GM23338 (cell line): Measurements from ENCODE around the gene MUC5B. TPM values are rescaled to one million over a fixed set of nuclear protein-coding genes. Genes with fewer than 3 reads are reported as not detected.
A peak's percentile ranks its signal among the peaks of the same experiment; 100 is the strongest.

Source experiments
- ATAC-seq: fragments of 200-7000 bp; cut with Tn5 transposase; 3 replicates; pipeline ENCODE4 v1.9.1; 2020
- DNase-seq: peaks from one replicate; pipeline ENCODE4 v3.0.0-alpha.2; 2015; ENCODE audit warnings: low spot score
- H2AFZ ChIP-seq: fragments of 200-600 bp; sonication (generic); 2 replicates; pipeline ENCODE4 v1.8.0; 2016; ENCODE audit warnings: antibody characterized with exemption, mild to moderate bottlenecking, moderate library complexity
- H3F3A ChIP-seq: fragments of 200-600 bp; sonication (generic); replicated peaks from 2 replicates; pipeline ENCODE4 v1.8.0; 2017; ENCODE audit warnings: antibody characterized with exemption, mixed run types, low read depth
- H3K27ac ChIP-seq: fragments of 200-600 bp; sonication (generic); 2 replicates; pipeline ENCODE4 v1.6.1; 2016; ENCODE audit warnings: low read depth
- H3K27me3 ChIP-seq: fragments of 200-600 bp; sonication (generic); 2 replicates; pipeline ENCODE4 v1.8.0; 2016; ENCODE audit warnings: mild to moderate bottlenecking, mixed run types, moderate library complexity; ENCODE audit not compliant: insufficient read depth
- H3K36me3 ChIP-seq: fragments of 200-600 bp; sonication (generic); 2 replicates; pipeline ENCODE4 v1.8.0; 2016; ENCODE audit warnings: mild to moderate bottlenecking; ENCODE audit not compliant: insufficient read depth
- H3K4me1 ChIP-seq: fragments of 200-600 bp; sonication (generic); 2 replicates; pipeline ENCODE4 v1.8.0; 2016; ENCODE audit warnings: mild to moderate bottlenecking, moderate library complexity; ENCODE audit not compliant: insufficient read depth
- H3K4me2 ChIP-seq: fragments of 200-600 bp; sonication (generic); 2 replicates; pipeline ENCODE4 v1.7.1; 2017; ENCODE audit warnings: mixed run types
- H3K4me3 ChIP-seq: fragments of 200-600 bp; sonication (generic); 2 replicates; pipeline ENCODE4 v1.6.1; 2016; ENCODE audit warnings: mixed run types
- H3K79me2 ChIP-seq: fragments of 200-600 bp; sonication (generic); replicated peaks from 2 replicates; pipeline ENCODE4 v1.8.0; 2017; ENCODE audit warnings: mild to moderate bottlenecking; ENCODE audit not compliant: insufficient read depth
- H3K9me2 ChIP-seq: fragments of 200-600 bp; sonication (generic); 2 replicates; pipeline ENCODE4 v1.8.0; 2017; ENCODE audit not compliant: insufficient read depth
- H4K20me1 ChIP-seq: fragments of 200-600 bp; sonication (generic); replicated peaks from 2 replicates; pipeline ENCODE4 v1.8.0; 2017; ENCODE audit warnings: mild to moderate bottlenecking; ENCODE audit not compliant: insufficient read depth
- H3K27ac Mint-ChIP-seq: 2 replicates; pipeline ENCODE4 v1.8.0; 2020; ENCODE audit warnings: inconsistent platforms, mild to moderate bottlenecking, moderate library complexity, mixed read lengths
- H3K27me3 Mint-ChIP-seq: 3 replicates; pipeline ENCODE4 v1.8.0; 2022; ENCODE audit warnings: low read depth, mild to moderate bottlenecking, moderate library complexity, mixed read lengths, inconsistent platforms; ENCODE audit not compliant: insufficient read depth, poor library complexity
- H3K36me3 Mint-ChIP-seq: 3 replicates; pipeline ENCODE4 v1.8.0; 2021; ENCODE audit warnings: low read depth, mild to moderate bottlenecking, inconsistent platforms, moderate library complexity, mixed read lengths
- H3K4me1 Mint-ChIP-seq: 3 replicates; pipeline ENCODE4 v1.8.0; 2020; ENCODE audit warnings: mild to moderate bottlenecking, inconsistent platforms, mixed read lengths
- H3K4me3 Mint-ChIP-seq: 3 replicates; pipeline ENCODE4 v1.8.0; 2021; ENCODE audit warnings: moderate library complexity, mild to moderate bottlenecking, inconsistent platforms, mixed read lengths
- H3K9me3 Mint-ChIP-seq: 3 replicates; pipeline ENCODE4 v1.8.0; 2020; ENCODE audit warnings: moderate library complexity, mild to moderate bottlenecking, inconsistent platforms, mixed read lengths
- CREB1 ChIP-seq: fragments of 250-450 bp; sonication (Bioruptor Pico); IDR thresholded peaks from 2 replicates; pipeline ENCODE4 v1.5.0; 2020; ENCODE audit warnings: low read depth, mild to moderate bottlenecking, moderate library complexity
- EZH2 ChIP-seq: fragments of 200-600 bp; sonication (generic); IDR thresholded peaks from one replicate; pipeline ENCODE4 v1.8.0; 2017; ENCODE audit warnings: antibody characterized with exemption, mild to moderate bottlenecking, low read depth; ENCODE audit not compliant: unreplicated experiment
- EZH2phosphoT487 ChIP-seq: fragments of 200-600 bp; sonication (generic); IDR thresholded peaks from one replicate; pipeline ENCODE4 v1.8.1; 2018; ENCODE audit warnings: antibody characterized with exemption; ENCODE audit not compliant: unreplicated experiment
- JUNB ChIP-seq: IDR thresholded peaks from one replicate; pipeline ENCODE4 v1.6.1; 2016; ENCODE audit warnings: antibody characterized with exemption; ENCODE audit not compliant: unreplicated experiment
- NANOG ChIP-seq: IDR thresholded peaks from 2 replicates; pipeline ENCODE4 v1.6.1; 2016; ENCODE audit warnings: antibody characterized with exemption, borderline replicate concordance
- POLR2AphosphoS5 ChIP-seq: IDR thresholded peaks from 2 replicates; pipeline ENCODE4 v1.6.1; 2016; ENCODE audit warnings: antibody characterized with exemption, low read depth
- STAT1 ChIP-seq: IDR thresholded peaks from one replicate; pipeline ENCODE4 v1.6.1; 2016; ENCODE audit warnings: antibody characterized with exemption; ENCODE audit not compliant: unreplicated experiment
- ZNF114 ChIP-seq: fragments of 250-450 bp; sonication (Bioruptor Pico); IDR thresholded peaks from 2 replicates; pipeline ENCODE4 v1.5.0; 2020; ENCODE audit warnings: mild to moderate bottlenecking, moderate library complexity
- ZNF331 ChIP-seq: fragments of 250-450 bp; sonication (Bioruptor Pico); IDR thresholded peaks from 2 replicates; pipeline ENCODE4 v1.5.0; 2020; ENCODE audit warnings: low read depth, mild to moderate bottlenecking, moderate library complexity
- polyA plus RNA-seq: library from polyadenylated mRNA; unstranded; fragments of >200 nt; fragmentation: Nextera tagmentation; extraction: Ambion mirVana; gene quantifications from 2 replicates; pipeline ENCODE4 v1.2.1, GENCODE V29; 2016
- total RNA-seq: library from RNA; depleted of rRNA; stranded (reverse); fragments of >200 nt; shearing (Covaris generic); gene quantifications from 2 replicates; pipeline ENCODE4 v1.2.3, GENCODE V29; 2014
- TF ChIP-seq, protein P1 (sequence below): fragments of 250-450 bp; sonication (Bioruptor Pico); IDR thresholded peaks from 2 replicates; pipeline ENCODE4 v1.5.0; 2020; ENCODE audit warnings: mild to moderate bottlenecking, moderate library complexity
- TF ChIP-seq, protein P2 (sequence below): IDR thresholded peaks from one replicate; pipeline ENCODE4 v1.6.1; 2018; ENCODE audit warnings: antibody characterized with exemption; ENCODE audit not compliant: unreplicated experiment
- TF ChIP-seq, protein P3 (sequence below): IDR thresholded peaks from 2 replicates; pipeline ENCODE4 v1.6.1; 2016; ENCODE audit warnings: antibody characterized with exemption
- TF ChIP-seq, protein P4 (sequence below), 2 experiments: fragments of 200-600 bp in 1 of 2; sonication (generic) in 1 of 2; conservative IDR thresholded peaks; 2 replicates each; pipeline versions ENCODE4 v1.5.1 to v1.6.1; 2016 to 2017; ENCODE audit warnings: antibody characterized with exemption in 2 of 2, low read depth in 2 of 2, mild to moderate bottlenecking in 2 of 2, moderate library complexity in 1 of 2

Gene MUC5B
- total and polyA plus RNA-seq, 2 experiments from 2014 or later, result 0.18 to 0.90 TPM

DNA sequence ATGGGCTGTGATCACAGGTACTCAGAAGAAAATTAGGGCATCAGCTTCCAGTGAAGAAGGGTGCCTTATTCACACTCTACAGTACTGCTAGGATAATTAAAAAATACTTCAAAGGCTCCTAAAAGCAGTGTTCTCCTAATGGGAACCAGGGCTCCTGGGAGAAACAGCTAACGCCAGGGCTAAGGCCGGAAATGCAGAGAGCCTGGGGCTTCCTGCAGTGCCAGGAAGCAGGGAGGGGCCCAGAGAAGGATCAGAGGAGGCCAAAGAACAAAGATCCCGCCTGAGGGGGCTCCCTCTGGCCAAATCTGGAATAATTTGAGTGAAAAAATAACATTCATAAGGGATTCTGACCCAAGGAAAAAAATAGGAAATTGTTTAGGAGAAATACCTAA is 59.1 kb downstream of the MUC5B start:
- TF ChIP-seq JUNB (no peak), CREB1 (CRISPR knock-in tag) (no peak), ZNF114 (CRISPR knock-in tag) (no peak), STAT1 (no peak), POLR2AphosphoS5 (no peak), ZNF331 (no peak), EZH2phosphoT487 (no peak), EZH2 (no peak), NANOG (no peak)
- TF ChIP-seq, protein P1, sequence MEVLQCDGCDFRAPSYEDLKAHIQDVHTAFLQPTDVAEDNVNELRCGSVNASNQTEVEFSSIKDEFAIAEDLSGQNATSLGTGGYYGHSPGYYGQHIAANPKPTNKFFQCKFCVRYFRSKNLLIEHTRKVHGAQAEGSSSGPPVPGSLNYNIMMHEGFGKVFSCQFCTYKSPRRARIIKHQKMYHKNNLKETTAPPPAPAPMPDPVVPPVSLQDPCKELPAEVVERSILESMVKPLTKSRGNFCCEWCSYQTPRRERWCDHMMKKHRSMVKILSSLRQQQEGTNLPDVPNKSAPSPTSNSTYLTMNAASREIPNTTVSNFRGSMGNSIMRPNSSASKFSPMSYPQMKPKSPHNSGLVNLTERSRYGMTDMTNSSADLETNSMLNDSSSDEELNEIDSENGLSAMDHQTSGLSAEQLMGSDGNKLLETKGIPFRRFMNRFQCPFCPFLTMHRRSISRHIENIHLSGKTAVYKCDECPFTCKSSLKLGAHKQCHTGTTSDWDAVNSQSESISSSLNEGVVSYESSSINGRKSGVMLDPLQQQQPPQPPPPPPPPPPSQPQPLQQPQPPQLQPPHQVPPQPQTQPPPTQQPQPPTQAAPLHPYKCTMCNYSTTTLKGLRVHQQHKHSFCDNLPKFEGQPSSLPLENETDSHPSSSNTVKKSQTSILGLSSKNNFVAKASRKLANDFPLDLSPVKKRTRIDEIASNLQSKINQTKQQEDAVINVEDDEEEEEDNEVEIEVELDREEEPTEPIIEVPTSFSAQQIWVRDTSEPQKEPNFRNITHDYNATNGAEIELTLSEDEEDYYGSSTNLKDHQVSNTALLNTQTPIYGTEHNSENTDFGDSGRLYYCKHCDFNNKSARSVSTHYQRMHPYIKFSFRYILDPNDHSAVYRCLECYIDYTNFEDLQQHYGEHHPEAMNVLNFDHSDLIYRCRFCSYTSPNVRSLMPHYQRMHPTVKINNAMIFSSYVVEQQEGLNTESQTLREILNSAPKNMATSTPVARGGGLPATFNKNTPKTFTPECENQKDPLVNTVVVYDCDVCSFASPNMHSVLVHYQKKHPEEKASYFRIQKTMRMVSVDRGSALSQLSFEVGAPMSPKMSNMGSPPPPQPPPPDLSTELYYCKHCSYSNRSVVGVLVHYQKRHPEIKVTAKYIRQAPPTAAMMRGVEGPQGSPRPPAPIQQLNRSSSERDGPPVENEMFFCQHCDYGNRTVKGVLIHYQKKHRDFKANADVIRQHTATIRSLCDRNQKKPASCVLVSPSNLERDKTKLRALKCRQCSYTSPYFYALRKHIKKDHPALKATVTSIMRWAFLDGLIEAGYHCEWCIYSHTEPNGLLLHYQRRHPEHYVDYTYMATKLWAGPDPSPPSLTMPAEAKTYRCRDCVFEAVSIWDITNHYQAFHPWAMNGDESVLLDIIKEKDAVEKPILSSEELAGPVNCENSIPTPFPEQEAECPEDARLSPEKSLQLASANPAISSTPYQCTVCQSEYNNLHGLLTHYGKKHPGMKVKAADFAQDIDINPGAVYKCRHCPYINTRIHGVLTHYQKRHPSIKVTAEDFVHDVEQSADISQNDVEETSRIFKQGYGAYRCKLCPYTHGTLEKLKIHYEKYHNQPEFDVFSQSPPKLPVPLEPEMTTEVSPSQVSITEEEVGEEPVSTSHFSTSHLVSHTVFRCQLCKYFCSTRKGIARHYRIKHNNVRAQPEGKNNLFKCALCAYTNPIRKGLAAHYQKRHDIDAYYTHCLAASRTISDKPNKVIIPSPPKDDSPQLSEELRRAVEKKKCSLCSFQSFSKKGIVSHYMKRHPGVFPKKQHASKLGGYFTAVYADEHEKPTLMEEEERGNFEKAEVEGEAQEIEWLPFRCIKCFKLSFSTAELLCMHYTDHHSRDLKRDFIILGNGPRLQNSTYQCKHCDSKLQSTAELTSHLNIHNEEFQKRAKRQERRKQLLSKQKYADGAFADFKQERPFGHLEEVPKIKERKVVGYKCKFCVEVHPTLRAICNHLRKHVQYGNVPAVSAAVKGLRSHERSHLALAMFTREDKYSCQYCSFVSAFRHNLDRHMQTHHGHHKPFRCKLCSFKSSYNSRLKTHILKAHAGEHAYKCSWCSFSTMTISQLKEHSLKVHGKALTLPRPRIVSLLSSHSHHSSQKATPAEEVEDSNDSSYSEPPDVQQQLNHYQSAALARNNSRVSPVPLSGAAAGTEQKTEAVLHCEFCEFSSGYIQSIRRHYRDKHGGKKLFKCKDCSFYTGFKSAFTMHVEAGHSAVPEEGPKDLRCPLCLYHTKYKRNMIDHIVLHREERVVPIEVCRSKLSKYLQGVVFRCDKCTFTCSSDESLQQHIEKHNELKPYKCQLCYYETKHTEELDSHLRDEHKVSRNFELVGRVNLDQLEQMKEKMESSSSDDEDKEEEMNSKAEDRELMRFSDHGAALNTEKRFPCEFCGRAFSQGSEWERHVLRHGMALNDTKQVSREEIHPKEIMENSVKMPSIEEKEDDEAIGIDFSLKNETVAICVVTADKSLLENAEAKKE (CRISPR knock-in tag), result no peak
- TF ChIP-seq, protein P2, sequence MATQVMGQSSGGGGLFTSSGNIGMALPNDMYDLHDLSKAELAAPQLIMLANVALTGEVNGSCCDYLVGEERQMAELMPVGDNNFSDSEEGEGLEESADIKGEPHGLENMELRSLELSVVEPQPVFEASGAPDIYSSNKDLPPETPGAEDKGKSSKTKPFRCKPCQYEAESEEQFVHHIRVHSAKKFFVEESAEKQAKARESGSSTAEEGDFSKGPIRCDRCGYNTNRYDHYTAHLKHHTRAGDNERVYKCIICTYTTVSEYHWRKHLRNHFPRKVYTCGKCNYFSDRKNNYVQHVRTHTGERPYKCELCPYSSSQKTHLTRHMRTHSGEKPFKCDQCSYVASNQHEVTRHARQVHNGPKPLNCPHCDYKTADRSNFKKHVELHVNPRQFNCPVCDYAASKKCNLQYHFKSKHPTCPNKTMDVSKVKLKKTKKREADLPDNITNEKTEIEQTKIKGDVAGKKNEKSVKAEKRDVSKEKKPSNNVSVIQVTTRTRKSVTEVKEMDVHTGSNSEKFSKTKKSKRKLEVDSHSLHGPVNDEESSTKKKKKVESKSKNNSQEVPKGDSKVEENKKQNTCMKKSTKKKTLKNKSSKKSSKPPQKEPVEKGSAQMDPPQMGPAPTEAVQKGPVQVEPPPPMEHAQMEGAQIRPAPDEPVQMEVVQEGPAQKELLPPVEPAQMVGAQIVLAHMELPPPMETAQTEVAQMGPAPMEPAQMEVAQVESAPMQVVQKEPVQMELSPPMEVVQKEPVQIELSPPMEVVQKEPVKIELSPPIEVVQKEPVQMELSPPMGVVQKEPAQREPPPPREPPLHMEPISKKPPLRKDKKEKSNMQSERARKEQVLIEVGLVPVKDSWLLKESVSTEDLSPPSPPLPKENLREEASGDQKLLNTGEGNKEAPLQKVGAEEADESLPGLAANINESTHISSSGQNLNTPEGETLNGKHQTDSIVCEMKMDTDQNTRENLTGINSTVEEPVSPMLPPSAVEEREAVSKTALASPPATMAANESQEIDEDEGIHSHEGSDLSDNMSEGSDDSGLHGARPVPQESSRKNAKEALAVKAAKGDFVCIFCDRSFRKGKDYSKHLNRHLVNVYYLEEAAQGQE, result no peak
- TF ChIP-seq, protein P3, sequence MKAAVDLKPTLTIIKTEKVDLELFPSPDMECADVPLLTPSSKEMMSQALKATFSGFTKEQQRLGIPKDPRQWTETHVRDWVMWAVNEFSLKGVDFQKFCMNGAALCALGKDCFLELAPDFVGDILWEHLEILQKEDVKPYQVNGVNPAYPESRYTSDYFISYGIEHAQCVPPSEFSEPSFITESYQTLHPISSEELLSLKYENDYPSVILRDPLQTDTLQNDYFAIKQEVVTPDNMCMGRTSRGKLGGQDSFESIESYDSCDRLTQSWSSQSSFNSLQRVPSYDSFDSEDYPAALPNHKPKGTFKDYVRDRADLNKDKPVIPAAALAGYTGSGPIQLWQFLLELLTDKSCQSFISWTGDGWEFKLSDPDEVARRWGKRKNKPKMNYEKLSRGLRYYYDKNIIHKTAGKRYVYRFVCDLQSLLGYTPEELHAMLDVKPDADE, result no peak
- TF ChIP-seq, protein P4, sequence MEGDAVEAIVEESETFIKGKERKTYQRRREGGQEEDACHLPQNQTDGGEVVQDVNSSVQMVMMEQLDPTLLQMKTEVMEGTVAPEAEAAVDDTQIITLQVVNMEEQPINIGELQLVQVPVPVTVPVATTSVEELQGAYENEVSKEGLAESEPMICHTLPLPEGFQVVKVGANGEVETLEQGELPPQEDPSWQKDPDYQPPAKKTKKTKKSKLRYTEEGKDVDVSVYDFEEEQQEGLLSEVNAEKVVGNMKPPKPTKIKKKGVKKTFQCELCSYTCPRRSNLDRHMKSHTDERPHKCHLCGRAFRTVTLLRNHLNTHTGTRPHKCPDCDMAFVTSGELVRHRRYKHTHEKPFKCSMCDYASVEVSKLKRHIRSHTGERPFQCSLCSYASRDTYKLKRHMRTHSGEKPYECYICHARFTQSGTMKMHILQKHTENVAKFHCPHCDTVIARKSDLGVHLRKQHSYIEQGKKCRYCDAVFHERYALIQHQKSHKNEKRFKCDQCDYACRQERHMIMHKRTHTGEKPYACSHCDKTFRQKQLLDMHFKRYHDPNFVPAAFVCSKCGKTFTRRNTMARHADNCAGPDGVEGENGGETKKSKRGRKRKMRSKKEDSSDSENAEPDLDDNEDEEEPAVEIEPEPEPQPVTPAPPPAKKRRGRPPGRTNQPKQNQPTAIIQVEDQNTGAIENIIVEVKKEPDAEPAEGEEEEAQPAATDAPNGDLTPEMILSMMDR (conservative IDR thresholded peaks at IDR 0.05; ENCODE audit: low read depth in 2 of 2), result no peak
- Mint-ChIP-seq H3K27ac (peak overlapping the region; percentile 77), H3K4me3 (no peak overlapping the region), H3K36me3 (peaks cover 24% of the 10 kb centered on the region), H3K4me1 (peaks cover 5% of the 10 kb centered on the region; the same call in 2 of the 3 replicates), H3K27me3 (peaks cover 11% of the 10 kb centered on the region), H3K9me3 (peaks cover 4% of the 10 kb centered on the region; the same call in 2 of the 3 replicates)
- Histone ChIP-seq H3K36me3 (no peaks in the 10 kb centered on the region), H3K4me2 (no peak overlapping the region), H3K4me3 (no peak overlapping the region), H4K20me1 (no peaks in the 10 kb centered on the region), H3K27me3 (no peaks in the 10 kb centered on the region), H3K9me2 (no peaks in the 10 kb centered on the region), H3F3A (no peaks in the 10 kb centered on the region), H3K27ac (no peak overlapping the region), H3K4me1 (no peaks in the 10 kb centered on the region), H2AFZ (no peak overlapping the region), H3K79me2 (no peaks in the 10 kb centered on the region)
- DNase-seq (no peak), ATAC-seq (no peak; the same call in 2 of the 3 replicates)
